ENCODE results near the gene TRIM46.
"Not testable (repeated sequence)": the region's sequence is repeated elsewhere in the genome, so short reads cannot be mapped to it uniquely, and the experiment has no call there.

TRIM46 gene

DNA sequence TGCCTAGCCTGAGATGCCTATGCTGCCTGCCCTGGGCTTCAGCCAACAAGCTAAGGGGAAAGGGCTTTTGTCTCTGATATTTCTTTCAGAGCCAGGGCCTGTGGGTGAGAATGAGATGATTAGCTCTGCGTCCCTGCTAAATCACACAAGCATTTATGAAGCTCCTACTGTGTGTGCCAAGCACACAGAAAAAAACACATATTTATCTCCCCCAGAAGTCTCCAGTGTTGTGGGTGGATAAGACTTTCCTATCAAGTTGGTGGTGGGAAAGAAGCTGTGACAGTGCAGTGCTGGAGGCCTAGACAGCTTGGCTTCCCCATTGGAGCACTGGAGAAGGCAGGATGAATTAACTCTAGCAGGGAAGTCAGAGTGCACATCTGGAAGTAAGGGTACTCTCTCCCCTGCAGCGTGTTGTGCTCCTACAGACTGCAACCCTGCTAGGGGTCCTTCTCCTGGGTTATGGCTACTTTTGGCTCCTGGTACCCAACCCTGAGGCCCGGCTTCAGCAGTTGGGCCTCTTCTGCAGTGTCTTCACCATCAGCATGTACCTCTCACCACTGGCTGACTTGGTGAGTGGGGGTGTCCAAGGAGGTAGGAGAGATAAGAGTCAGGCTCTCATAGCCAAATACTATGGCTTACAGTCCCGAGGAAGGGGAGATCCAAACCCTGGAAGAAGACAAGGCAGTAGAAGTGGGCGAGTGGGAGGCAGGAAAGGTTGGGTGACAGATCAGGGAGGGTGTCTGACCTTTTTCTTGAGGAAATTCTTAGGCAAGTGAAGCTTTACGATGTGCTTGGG, 36.3 kb upstream of the TRIM46 start:
- DNase-seq (ENCODE audit: low read depth in 2 of 2), result no peak

DNA sequence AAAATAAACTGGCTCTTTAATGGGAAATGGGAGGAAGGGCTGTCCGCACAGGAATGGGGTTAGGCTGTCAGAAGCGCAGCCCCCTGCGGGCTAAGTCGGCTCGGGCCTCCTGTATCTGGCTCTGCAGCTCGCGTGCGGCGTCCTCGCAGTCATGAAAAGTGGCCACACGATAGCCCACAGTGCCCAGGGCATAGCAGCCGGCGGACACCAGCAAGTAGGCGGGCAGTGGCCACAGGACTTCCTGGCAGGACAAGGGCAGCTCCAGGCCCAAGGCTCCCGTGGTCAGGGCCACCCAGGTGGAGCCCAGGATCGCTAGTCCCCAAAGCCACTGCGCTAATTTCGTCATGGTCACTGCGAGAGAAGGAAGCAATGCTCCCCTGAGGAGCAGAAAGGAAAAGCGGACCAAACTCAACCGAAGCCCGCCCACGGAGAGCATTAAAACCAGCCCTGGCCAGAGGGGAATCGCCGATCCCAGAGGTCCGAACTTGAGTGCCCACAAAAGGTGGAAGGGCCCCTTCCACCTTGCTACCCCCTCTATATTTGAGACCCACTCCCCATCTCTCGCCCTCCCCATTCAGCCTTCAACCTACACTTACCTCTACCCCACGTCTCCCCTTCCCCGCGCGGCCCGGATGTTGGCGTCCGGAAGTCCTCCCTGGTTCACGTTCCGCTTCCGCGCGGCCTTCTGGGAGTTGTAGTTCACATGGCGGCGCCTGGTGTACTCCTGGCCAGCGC, 33.6 kb upstream of the TRIM46 start, which contains the start of gene DPM3:
DPM3 (minus strand) TSS at position 637 of the 735 bp plus-strand sequence; CDS start at position 346, 291 bp downstream.
- peak; percentile 77 to 91 for DNase-seq (ENCODE audit: low read depth in 2 of 2)

DNA sequence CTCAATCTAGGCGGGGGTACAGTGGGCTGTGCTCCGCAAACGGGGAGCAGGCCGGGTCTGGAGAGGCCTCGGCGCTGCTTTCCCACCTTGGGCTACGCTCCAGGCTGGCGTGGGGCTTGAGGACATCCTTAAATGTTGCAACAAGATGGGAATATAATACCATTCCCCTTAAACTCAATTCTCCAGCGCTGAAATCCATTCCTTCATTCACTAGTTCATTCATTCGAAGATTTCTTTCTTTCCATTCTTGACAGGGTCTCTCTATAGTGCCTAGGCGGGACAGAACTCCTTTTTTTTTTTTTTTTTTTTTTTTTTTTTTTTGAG, 33.1 kb upstream of the TRIM46 start:
- no peak for DNase-seq (ENCODE audit: low read depth in 2 of 2)

DNA sequence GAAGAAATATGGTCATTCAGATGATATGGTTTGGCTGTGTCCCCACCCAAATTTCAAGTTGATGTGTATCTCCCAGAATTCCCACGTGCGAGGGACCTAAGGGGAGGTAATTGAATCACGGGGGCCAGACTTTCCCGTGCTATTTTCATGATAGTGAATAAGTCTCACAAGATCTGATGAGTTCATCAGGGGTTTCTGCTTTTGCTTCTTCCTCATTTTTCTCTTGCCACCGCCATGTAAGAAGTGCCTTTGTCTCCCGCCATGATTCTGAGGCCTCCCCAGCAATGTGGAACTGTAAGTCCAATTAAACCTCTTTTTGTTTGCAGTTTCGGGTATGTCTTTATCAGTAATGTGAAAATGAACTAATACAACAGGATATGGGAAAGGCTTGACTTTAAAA, 31.9 kb upstream of the TRIM46 start:
- no peak for DNase-seq (ENCODE audit: low read depth in 2 of 2)

DNA sequence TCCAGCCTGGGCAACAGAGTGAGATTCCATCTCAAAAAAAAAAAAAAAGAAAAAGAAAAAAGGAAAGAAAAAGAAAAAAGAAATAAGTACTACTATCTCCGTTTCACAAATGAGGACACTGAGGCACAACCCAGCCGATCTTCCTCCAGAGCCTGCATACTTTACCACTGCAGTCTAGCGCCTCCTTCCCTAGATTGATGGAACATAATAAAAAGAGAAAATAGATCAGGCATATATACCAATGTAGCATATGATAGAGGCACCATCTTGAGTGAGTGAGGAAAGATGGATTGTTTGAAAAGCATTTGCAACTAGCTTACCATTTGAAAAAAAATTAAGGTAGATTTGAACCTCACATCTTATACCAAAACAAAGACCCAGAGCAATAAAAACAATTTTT, 28.2 kb upstream of the TRIM46 start:
- DNase-seq (ENCODE audit: low read depth in 2 of 2), result no peak

DNA sequence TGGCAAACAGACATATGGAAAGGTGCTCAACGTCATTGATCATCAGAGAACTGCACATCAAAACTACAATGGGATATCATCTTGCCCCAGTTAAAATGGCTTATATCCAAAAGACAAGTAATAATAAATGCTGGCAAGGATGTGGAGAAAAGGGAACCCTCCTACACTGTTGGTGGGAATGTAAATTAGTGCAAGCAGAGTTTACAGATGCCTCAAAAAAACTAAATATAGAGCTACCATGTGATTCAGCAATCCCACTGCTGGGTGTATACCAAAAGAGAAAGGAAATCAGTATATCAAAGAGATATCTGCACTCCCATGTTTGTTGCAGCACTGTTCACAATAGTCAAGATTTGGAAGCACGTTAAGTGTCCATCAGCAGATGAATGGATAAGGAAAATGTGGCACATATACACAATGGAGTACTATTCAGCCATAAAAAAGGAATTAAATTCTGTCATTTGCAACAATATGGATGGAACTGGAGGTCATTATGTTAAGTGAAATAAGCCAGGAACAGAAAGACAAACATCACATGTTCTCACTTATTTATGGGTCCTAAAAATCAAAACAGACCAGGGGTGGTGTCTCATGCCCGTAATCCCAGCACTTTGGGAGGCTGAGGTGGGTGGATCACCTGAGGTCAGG, 17.5 kb upstream of the TRIM46 start:
- DNase-seq (ENCODE audit: low read depth in 2 of 2), result not testable (repeated sequence)

DNA sequence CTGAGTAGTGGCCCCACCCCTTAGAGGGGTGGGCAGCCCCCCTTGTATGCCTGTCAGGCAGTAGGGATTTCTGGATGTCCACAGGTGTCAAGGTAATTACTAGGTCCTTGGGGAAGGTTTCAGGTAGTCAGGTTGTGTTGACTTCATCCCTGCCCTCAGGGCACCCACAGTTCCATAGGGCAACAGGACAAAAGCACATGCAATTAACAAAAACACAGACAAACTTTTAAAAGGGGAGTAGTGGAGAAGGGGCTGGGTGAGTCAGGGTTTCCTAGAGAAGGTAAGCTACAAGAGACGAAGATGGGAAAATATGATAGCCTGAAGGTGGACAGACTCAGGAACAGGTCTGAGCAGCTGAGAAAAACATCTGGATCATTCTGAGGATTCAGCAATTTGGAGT, 14.7 kb upstream of the TRIM46 start:
- no peak for DNase-seq (ENCODE audit: low read depth in 2 of 2)

DNA sequence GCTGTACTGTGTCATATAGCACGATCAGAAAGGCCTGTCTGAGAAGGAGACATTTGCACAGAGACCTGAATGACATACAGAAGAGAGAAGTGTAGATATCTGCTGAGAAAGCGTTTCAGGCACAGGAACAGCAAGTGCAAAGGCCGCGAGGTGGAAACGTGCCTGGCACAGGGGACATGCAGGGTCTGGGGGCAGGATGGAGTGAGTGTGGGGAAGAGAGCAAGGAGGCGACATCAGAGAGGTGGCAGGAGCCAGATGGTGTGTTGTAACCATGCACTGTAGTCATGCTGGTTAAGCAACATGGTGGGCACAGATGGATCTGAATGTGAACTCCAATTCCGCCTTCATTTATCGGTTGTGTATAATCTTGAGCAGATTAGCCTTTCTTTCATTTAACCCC, 13.5 kb upstream of the TRIM46 start:
- no peak for DNase-seq (ENCODE audit: low read depth in 2 of 2)

DNA sequence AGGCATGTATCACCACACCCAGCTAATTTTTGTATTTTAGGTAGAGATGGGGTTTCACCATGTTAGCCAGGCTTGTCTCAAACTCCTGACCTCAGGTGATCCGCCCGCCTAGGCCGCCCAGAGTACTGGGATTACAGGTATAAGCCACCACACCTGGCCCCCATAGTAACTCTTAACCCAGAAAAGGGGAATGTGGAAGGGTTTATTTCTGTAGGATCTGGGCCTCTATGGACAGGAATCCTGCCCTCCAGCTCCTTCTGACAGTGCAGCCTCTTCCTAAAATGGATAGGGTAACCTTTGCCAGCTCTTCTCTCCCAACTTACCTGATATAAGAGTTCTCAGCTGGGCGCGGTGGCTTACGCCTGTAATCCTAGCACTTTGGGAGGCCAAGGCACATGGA, 11.0 kb upstream of the TRIM46 start:
- DNase-seq (ENCODE audit: low read depth in 2 of 2), result not testable (repeated sequence)

DNA sequence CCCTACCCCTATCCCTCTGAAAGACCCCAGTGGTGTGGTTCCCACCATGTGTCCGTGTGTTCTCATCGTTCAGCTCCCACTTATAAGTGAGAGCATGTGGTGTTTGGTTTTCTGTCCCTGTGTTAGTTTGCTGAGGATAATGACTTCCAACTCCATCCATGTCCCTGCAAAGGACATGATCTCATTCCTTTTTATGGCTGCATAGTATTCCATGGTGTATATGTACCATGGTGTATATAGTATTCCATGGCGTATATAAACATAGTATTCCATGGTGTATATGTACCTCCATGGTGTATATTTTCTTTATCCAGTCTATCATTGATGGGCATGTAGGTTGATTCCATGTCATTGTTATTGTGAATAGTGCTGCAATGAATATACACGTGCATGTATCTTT, 9.9 kb upstream of the TRIM46 start:
- not testable (repeated sequence) for DNase-seq (ENCODE audit: low read depth in 2 of 2)

DNA sequence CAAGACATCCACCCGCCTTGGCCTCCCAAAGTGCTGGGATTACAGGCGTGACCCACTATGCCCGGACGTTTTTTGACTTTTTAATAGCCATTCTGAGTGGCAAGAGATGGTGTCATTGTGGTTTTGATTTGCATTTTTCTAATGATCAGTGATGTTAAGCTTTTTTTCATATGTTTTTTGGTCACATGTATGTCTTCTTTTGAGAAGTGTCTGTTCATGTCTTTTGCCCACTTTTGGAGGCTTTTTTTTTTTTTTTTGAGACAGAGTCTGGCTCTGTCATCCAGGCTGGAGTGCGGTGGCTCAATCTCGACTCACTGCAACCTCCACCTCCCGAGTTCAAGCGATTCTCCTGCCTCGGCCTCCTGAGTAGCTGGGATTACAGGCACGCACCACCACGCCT, 9.0 kb upstream of the TRIM46 start:
- DNase-seq (ENCODE audit: low read depth in 2 of 2), result not testable (repeated sequence)

DNA sequence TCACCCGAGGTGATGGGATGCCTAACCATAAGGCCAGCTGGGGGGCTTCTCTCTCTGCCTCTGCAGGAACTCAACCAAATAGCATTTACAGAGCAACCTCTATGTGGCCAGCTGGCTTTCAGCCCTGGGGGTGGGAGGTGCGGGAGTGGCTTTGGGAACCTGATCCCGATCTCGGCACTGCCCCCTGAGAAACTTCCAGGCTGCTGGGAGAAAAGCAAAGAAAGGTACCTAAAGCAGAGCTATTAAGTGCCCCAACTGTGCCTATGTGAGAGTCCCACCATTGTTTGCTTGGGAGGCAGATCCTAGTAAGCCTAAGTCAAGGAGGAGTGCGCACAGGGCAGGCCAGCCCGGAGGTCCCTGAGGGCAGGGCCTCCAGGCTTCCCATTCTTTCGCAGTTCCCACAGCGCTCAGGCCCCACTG, 7.6 kb upstream of the TRIM46 start:
- no peak for DNase-seq (ENCODE audit: low read depth in 2 of 2)

DNA sequence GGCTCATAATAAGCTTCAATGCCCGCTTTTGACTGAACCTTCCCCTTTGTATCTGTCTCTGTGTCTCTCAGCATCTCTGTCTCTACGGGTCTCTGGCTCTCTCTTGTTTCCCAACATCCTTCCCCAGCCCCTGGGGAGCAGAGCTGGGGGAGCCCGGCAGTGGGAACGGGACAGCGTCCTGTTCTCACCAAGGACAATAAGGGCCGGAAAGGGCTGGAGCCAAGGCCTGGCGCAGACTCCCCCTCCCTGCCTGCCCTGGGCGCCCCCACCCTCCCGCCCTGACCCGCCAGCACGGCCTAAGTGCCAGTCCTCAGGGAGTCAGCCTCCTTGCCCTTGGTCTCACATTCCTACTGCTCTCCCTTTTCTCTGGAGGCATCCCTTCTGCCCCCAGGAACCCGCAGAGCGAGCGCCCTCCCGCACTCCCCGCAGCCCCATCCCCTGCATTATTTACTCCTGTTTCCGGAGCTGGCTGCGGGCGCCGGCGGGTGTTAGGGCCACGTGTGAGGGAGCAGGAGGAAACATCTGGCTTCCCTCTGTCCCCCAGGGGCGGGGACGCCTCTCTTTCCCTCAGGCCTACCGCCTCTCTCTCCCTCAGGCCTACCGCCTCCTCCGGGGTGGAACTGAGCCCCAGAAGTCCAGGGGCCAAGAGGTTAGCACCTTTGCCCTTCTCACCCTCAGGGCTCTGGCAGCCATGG, 7.0 kb upstream of the TRIM46 start:
- no peak for DNase-seq (ENCODE audit: low read depth in 2 of 2)

DNA sequence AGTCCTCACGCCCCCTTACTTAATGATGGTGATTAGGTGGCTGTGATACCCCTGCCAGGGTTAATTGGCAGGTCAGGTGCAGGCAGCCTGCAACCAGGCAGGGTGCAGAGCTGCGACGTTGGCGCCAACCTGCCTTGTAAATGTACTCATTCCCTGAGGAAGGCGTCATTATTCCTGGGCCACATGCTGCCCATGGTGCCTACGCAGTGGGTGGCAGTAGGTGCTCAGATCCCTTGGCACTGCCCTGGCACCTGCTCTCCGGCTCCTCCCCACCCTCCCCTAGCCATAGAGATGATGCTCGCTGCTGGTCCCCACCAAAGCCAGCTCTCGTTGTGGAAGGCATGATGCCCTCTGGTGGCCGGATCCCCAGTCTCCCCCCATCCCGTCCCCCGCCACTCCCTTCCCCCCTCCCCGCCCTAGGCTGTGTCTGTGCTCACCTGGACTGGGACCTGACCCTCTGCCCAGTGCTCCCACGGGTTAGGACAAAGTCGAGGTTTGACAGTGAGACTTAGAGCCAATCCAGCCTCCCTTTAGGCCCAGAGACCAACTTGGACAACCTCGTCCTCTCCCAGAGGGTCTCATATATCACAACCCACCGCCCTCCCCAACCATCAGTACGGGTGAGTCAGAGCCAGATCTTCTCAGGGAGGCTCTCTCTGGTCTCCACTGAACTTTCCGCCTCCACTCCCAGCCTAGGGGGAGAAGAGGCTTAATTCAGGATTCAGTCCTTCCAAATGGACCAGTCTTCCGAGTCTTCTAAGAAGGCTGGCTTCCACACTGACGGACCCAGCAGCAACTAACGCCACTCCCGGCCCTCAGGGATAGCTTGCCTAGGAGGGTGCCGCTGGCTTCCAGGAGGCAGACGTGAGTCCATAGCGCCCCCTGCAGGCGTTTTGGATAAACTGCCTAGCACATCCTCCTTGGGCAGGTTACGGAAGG, 6.2 kb upstream of the TRIM46 start:
- peak; percentile 70 to 84 for DNase-seq (ENCODE audit: low read depth in 2 of 2)

DNA sequence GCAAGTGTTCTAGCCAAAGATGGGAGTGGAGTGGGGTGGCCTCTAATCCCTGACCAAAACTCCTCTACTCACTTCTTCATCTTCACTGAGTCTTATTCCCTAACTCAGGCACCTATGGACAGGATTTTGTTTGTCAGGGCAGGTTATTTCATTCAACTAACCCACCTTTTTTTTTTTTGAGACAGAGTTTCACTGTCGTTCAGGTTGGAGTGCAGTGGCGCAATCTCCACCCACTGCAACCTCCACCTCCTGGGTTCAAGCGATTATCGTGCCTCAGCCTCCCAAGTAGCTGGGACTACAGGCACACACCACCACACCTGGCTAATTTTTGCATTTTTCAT, 5.6 kb upstream of the TRIM46 start:
- DNase-seq (ENCODE audit: low read depth in 2 of 2), result not testable (repeated sequence)

DNA sequence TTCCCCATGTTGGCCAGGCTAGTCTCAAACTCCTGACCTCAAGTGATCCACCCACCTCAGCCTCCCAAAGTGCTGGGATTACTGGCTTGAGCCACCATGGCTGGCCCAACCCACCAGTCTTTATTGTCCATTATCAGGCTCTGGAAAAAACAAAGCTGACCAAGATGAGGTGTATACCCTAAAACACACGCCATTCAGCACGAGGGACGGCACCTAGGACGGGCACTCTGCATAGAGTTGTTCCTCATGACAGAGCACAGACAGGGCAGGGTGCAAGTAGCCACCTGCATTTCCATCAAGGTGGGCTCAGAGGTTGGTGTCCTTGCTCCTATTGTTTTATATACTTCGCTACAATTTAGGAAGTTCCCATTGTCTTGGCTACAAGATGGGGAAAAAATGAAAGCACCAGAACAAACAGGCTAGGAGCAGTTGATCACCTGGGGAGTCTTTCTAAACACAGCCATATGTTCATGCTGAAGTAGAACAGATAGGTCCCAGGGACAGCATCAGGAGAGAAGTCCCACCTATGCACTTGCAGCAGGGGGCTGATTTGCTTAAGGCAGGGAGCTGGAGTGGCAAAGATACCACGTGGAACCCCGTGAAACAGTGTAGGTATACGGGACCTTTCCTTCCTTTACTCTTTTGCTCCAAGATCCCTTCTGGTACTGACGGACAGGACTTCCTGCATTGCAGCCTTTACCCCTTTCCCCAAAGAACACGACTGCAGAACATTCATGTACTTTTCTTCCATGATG, 5.0 kb upstream of the TRIM46 start:
- DNase-seq (ENCODE audit: low read depth in 2 of 2), result no peak

DNA sequence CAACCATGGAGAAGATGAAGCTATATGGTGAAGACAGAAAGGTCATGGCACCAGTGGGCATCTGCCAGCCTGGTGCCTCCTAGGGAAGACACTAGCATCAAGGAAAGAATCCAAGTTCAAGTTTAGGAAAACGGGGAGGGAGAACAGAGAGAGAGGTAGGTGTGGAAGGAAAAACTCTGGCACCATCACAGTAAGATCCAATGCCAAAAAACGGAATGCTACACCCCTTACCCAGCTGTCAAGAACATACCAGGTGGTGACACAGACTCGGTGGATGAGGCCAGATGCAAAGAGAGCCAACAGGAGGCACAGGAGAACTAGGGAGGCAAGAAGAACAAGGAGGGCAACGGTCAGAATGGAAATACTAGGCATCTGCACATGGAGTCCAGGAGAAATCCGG, 4.1 kb upstream of the TRIM46 start:
- DNase-seq (ENCODE audit: low read depth in 2 of 2), result no peak

DNA sequence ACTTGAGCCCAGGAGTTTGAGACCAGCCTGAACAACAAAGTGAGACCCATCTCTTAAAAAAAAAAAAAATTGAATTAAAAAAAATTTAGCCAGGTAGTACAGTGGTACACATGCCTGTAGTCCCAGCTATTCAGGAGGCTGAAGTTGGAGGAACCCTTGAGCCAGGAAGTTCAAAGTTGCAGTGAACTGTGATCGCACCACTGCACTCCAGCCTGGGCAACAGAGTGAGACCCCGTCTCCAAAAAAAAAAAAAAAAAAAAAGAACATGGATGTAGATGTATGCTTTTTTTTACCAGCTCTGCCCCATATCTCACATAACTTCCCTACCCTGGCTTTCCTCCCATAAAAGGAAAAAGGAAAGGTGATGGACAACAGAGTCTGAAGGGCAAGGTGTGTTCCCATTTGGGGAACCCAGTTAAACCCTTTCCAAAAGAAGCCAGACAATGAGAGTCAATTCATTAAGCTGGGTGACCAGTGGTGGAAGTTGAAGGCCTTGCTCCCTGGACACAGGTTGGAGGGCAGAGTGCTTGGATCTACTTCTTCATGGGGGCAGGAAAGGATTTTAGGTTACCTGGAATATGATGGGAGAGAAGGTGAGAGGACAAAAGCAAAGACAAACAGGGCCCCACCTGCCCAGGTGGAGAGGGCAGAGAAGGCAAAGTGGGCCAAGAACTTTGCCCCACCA, 3.4 kb upstream of the TRIM46 start:
- DNase-seq (ENCODE audit: low read depth in 2 of 2), result no peak

DNA sequence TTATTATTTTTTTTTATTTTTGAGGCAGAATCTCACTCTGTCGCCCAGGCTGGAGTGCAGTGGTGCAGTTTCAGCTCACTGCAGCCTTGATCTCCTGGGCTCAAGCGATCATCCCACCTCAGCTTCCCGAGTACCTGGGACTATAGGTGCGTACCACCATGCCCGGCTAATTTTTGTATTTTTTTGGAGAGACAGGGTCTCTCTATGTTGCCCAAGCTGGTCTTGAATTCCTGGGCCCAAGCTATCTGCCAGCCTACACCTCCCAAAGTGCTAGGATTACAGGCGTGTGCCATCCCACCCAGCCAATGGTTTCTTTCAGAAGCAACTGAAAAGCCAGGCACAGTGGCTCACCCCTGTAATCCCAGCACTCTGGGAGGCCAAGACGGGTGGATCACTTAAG, 2.8 kb upstream of the TRIM46 start:
- no peak for DNase-seq (ENCODE audit: low read depth in 2 of 2)
